Type B pancreatic cell (in vitro differentiated cells): Measurements from ENCODE around the gene FAM193A. TPM values are rescaled to one million over a fixed set of nuclear protein-coding genes. Genes with fewer than 3 reads are reported as not detected.

Experiments used
- DNase-seq: peaks from one replicate; pipeline ENCODE4 v3.0.0; 2021; ENCODE audit warnings: mixed read lengths; ENCODE audit not compliant: unreplicated experiment; ENCODE audit errors: extremely low spot score
- H3K27ac Mint-ChIP-seq: 2 replicates; pipeline ENCODE4 v1.8.0; 2021; ENCODE audit warnings: mild to moderate bottlenecking, mixed read lengths
- H3K27me3 Mint-ChIP-seq: 2 replicates; pipeline ENCODE4 v1.8.0; 2021; ENCODE audit warnings: mixed read lengths
- H3K36me3 Mint-ChIP-seq: 2 replicates; pipeline ENCODE4 v1.8.0; 2021; ENCODE audit warnings: mixed read lengths
- H3K4me1 Mint-ChIP-seq: one replicate; pipeline ENCODE4 v1.8.0; 2021; ENCODE audit warnings: mixed read lengths; ENCODE audit not compliant: unreplicated experiment
- H3K4me3 Mint-ChIP-seq: 2 replicates; pipeline ENCODE4 v1.8.0; 2021; ENCODE audit warnings: mild to moderate bottlenecking, mixed read lengths
- H3K9me3 Mint-ChIP-seq: 2 replicates; pipeline ENCODE4 v1.8.0; 2021; ENCODE audit warnings: mixed read lengths
- total RNA-seq: library from RNA; stranded (reverse); gene quantifications from 2 replicates; pipeline ENCODE4 v1.2.1, GENCODE V29; 2021; ENCODE audit warnings: low replicate concordance
- TF ChIP-seq, protein P1 (sequence below): fragments of 200-600 bp; sonication (generic); conservative IDR thresholded peaks from 2 replicates; pipeline ENCODE4 v1.5.0; 2021; ENCODE audit warnings: antibody characterized with exemption, mild to moderate bottlenecking

The FAM193A gene
- total RNA-seq, 1 donor from 2014 or later = 37.1 TPM

- no peak for DNase-seq
- Mint-ChIP-seq H3K27me3 (no peaks in the 10 kb centered on the region), H3K4me3 (no peak overlapping the region), H3K4me1 (peaks cover 69% of the 10 kb centered on the region), H3K36me3 (peaks cover 3% of the 10 kb centered on the region), H3K9me3 (no peaks in the 10 kb centered on the region), H3K27ac (peak overlapping the region; percentile 11)
- TF ChIP-seq, protein P1, sequence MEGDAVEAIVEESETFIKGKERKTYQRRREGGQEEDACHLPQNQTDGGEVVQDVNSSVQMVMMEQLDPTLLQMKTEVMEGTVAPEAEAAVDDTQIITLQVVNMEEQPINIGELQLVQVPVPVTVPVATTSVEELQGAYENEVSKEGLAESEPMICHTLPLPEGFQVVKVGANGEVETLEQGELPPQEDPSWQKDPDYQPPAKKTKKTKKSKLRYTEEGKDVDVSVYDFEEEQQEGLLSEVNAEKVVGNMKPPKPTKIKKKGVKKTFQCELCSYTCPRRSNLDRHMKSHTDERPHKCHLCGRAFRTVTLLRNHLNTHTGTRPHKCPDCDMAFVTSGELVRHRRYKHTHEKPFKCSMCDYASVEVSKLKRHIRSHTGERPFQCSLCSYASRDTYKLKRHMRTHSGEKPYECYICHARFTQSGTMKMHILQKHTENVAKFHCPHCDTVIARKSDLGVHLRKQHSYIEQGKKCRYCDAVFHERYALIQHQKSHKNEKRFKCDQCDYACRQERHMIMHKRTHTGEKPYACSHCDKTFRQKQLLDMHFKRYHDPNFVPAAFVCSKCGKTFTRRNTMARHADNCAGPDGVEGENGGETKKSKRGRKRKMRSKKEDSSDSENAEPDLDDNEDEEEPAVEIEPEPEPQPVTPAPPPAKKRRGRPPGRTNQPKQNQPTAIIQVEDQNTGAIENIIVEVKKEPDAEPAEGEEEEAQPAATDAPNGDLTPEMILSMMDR = no peak
Observed at GRCh38 chr4:2592572-2592971, 56.1 kb downstream of the FAM193A start.

DNA sequence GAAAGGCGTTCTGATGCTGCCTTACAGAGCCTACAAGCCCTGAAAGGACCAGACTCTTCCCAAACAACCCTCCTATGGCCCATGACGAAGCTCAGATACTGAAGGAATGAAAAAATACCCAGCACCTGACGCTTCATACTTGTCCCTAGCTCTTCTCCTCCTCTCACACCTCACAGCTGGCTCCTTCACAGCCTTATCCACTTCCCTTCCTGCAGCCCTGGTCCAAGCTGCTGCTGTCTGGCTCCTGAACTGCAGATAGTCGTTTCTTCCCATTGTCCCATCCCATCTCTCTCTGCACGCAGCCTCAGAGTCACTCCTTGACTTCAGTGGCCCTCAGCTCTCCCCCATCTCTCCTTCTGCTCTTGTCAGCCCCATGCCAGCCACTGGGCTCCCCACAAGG lies 56.6 kb downstream of the FAM193A start:
- Mint-ChIP-seq H3K9me3 (no peaks in the 10 kb centered on the region), H3K4me3 (no peak overlapping the region), H3K36me3 (peaks cover 3% of the 10 kb centered on the region), H3K4me1 (peaks cover 69% of the 10 kb centered on the region), H3K27ac (peak overlapping the region; percentile 32), H3K27me3 (no peaks in the 10 kb centered on the region)
- DNase-seq = no peak
- TF ChIP-seq, protein P1 = no peak

DNA sequence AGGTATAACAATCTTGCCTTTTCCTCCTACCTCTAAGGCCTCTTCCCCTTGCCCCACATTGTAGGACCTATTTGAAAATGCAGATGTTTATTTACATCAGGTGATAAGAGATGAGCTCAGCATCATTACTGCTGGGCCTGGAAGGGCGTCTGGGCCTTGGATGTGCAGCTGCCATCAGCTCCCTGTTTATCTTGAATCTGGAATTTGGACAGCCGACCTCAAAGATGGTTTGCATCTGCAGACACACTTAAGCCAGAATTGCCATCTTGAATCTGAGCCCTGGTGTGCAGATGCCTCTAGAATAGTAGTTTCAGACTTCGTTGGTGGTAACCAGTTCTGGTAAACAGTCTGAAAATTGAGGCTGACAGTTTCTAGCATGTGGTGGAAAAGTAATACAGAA lies 59.0 kb downstream of the FAM193A start:
- Mint-ChIP-seq H3K27ac (peak overlapping the region; percentile 39), H3K36me3 (peaks cover 8% of the 10 kb centered on the region), H3K4me3 (no peak overlapping the region), H3K4me1 (peaks cover 79% of the 10 kb centered on the region), H3K9me3 (peaks cover 4% of the 10 kb centered on the region), H3K27me3 (no peaks in the 10 kb centered on the region)
- no peak for DNase-seq
- TF ChIP-seq, protein P1 = no peak

DNA sequence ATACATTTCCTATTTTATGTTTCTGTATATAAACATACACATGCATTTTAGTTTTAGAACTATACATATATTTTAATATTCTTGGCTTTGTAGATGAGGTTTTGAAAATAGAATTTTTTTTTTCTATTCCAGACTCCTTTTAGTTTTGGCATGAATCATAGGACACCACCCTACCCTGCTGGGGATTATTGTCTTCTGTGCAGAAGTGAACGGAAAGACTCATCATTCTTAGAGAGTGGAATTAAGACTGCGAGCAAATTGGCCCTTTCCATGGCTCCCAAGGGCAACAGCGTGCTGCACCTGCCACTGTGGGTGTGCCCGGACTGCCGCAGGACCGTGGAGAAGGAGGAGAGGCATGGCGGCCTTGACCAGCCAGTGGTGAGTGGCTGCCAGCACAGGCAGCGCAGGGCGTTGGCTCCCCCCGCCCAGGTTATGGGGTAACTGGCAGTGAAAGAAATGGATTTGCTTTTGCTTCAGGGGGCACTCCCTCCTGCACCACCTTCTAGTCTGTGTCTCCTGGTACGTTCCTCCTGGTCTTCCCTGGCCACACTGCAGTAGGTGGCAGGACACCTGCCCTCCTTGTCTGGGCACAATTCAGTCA lies 59.6 kb downstream of the FAM193A start:
- Mint-ChIP-seq H3K36me3 (peaks cover 13% of the 10 kb centered on the region), H3K4me1 (peaks cover 77% of the 10 kb centered on the region), H3K27me3 (no peaks in the 10 kb centered on the region), H3K9me3 (peaks cover 6% of the 10 kb centered on the region), H3K27ac (no peak overlapping the region), H3K4me3 (no peak overlapping the region)
- no peak for DNase-seq
- TF ChIP-seq, protein P1 = no peak

- H3K4me1 Mint-ChIP-seq = peaks cover 71% of the 10 kb centered on the region
Observed at GRCh38 chr4:2596611-2597010, 60.2 kb downstream of the FAM193A start.

More at GRCh38 chr4:2596611-2597010, 60.2 kb downstream of the FAM193A start:
- no peak overlapping the region for H3K27ac Mint-ChIP-seq
- H3K36me3 Mint-ChIP-seq = peaks cover 13% of the 10 kb centered on the region
- DNase-seq = no peak
- TF ChIP-seq, protein P1 = no peak
- no peaks in the 10 kb centered on the region for H3K27me3 Mint-ChIP-seq
- peak overlapping the region; percentile 19 for H3K4me3 Mint-ChIP-seq
- peaks cover 6% of the 10 kb centered on the region for H3K9me3 Mint-ChIP-seq
